ENCODE measurements around the gene GJB2. TPM values are rescaled to one million over a fixed set of nuclear protein-coding genes. Genes with fewer than 3 reads are reported as not detected.
A peak's percentile ranks its signal among the peaks of the same experiment; 100 is the strongest.

Gene GJB2
- total and polyA plus RNA-seq, 4 donors: 0.23 to 3.3 (median 0.58) TPM

- no peak overlapping the region for H3K4me3 ChIP-seq (ENCODE audit: low read length in 2 of 2)
- intact Hi-C loops (cut with DNase I): loop anchor here in 1 of 2 donors (5.0 kb wide), 1 partner anchor 723 kb away; no protein-coding TSS in a partner anchor
- no peak overlapping the region for H3K27ac ChIP-seq (ENCODE audit: low read depth in 1 of 2, low read length in 2 of 2)
- ATAC-seq (ENCODE audit: low FRiP score) (no peak), DNase-seq (peak in 1 of 2 donors; percentile 62)
- no peaks in the 10 kb centered on the region for H3K4me1 ChIP-seq (ENCODE audit: control insufficient read depth in 1 of 2, insufficient read depth in 2 of 2, low read length in 2 of 2)
- 88 to 92% methylated on average over 28 of the region's 28 CpGs for WGBS, 2 donors
- H3K36me3 ChIP-seq (ENCODE audit: control insufficient read depth in 1 of 2, insufficient read depth in 2 of 2, low read length in 1 of 2): no peaks in the 10 kb centered on the region
- H3K9me3 ChIP-seq (ENCODE audit: control insufficient read depth, low read length): no peaks in the 10 kb centered on the region
- H3K27me3 ChIP-seq (ENCODE audit: control insufficient read depth in 1 of 2, insufficient read depth in 2 of 2, low read length in 1 of 2): peaks cover 0 to 2% of the 10 kb centered on the region in 2 donors
These were observed 3.8 kb downstream of the GJB2 start for GRCh38 chr13:20188667-20189553.

GRCh38 chr13:20186771-20187170 is 6.0 kb downstream of the GJB2 start:
- H3K4me1 ChIP-seq (ENCODE audit: control insufficient read depth in 1 of 2, insufficient read depth in 2 of 2, low read length in 2 of 2): no peaks in the 10 kb centered on the region
- DNase-seq: no peak
- no peak overlapping the region for H3K27ac ChIP-seq (ENCODE audit: low read depth in 1 of 2, low read length in 2 of 2)
- no peaks in the 10 kb centered on the region for H3K36me3 ChIP-seq (ENCODE audit: control insufficient read depth in 1 of 2, insufficient read depth in 2 of 2, low read length in 1 of 2)
- ATAC-seq (ENCODE audit: low FRiP score): no peak
- intact Hi-C loops (cut with DNase I): loop anchor here in 1 of 2 donors (5.0 kb wide), 1 partner anchor 726 kb away; no protein-coding TSS in a partner anchor
- WGBS, 2 donors: 75% methylated on average over 6 of the region's 6 CpGs
- peaks cover 0 to 2% of the 10 kb centered on the region in 2 donors for H3K27me3 ChIP-seq (ENCODE audit: control insufficient read depth in 1 of 2, insufficient read depth in 2 of 2, low read length in 1 of 2)
- no peaks in the 10 kb centered on the region for H3K9me3 ChIP-seq (ENCODE audit: control insufficient read depth, low read length)
- no peak overlapping the region for H3K4me3 ChIP-seq (ENCODE audit: low read length in 2 of 2)

GRCh38 chr13:20185366-20186056 is 7.2 kb downstream of the GJB2 start:
- DNase-seq: no peak
- no peaks in the 10 kb centered on the region for H3K9me3 ChIP-seq (ENCODE audit: control insufficient read depth, low read length)
- H3K4me1 ChIP-seq (ENCODE audit: control insufficient read depth in 1 of 2, insufficient read depth in 2 of 2, low read length in 2 of 2): no peaks in the 10 kb centered on the region
- no peaks in the 10 kb centered on the region for H3K36me3 ChIP-seq (ENCODE audit: control insufficient read depth in 1 of 2, insufficient read depth in 2 of 2, low read length in 1 of 2)
- ATAC-seq (ENCODE audit: low FRiP score): no peak
- intact Hi-C loops (cut with DNase I): loop anchor here in 1 of 2 donors (5.0 kb wide), 1 partner anchor 727 kb away; no protein-coding TSS in a partner anchor
- H3K27me3 ChIP-seq (ENCODE audit: control insufficient read depth in 1 of 2, insufficient read depth in 2 of 2, low read length in 1 of 2): peaks cover 0 to 2% of the 10 kb centered on the region in 2 donors
- no peak overlapping the region for H3K4me3 ChIP-seq (ENCODE audit: low read length in 2 of 2)
- WGBS, 2 donors: 78 to 79% methylated on average over 12 of the region's 12 CpGs
- H3K27ac ChIP-seq (ENCODE audit: low read depth in 1 of 2, low read length in 2 of 2): no peak overlapping the region

GRCh38 chr13:20182231-20182846 is 10.4 kb downstream of the GJB2 start:
- no peak overlapping the region for H3K4me3 ChIP-seq (ENCODE audit: low read length in 2 of 2)
- no peak for DNase-seq
- H3K27ac ChIP-seq (ENCODE audit: low read depth in 1 of 2, low read length in 2 of 2): no peak overlapping the region
- no peaks in the 10 kb centered on the region for H3K27me3 ChIP-seq (ENCODE audit: control insufficient read depth in 1 of 2, insufficient read depth in 2 of 2, low read length in 1 of 2)
- 22 to 23% methylated on average over 5 of the region's 5 CpGs for WGBS, 2 donors
- no peaks in the 10 kb centered on the region for H3K4me1 ChIP-seq (ENCODE audit: control insufficient read depth in 1 of 2, insufficient read depth in 2 of 2, low read length in 2 of 2)
- intact Hi-C loops (cut with DNase I): no loop called here
- ATAC-seq (ENCODE audit: low FRiP score): peak; percentile 82
- H3K36me3 ChIP-seq (ENCODE audit: control insufficient read depth in 1 of 2, insufficient read depth in 2 of 2, low read length in 1 of 2): no peaks in the 10 kb centered on the region
- H3K9me3 ChIP-seq (ENCODE audit: control insufficient read depth, low read length): no peaks in the 10 kb centered on the region

GRCh38 chr13:20181188-20181587 is 11.6 kb downstream of the GJB2 start:
- H3K9me3 ChIP-seq (ENCODE audit: control insufficient read depth, low read length): no peaks in the 10 kb centered on the region
- 42 to 62% methylated on average over 3 of the region's 3 CpGs for WGBS, 2 donors
- H3K4me1 ChIP-seq (ENCODE audit: control insufficient read depth in 1 of 2, insufficient read depth in 2 of 2, low read length in 2 of 2): no peaks in the 10 kb centered on the region
- DNase-seq: no peak
- intact Hi-C loops (cut with DNase I): no loop called here
- no peaks in the 10 kb centered on the region for H3K27me3 ChIP-seq (ENCODE audit: control insufficient read depth in 1 of 2, insufficient read depth in 2 of 2, low read length in 1 of 2)
- H3K36me3 ChIP-seq (ENCODE audit: control insufficient read depth in 1 of 2, insufficient read depth in 2 of 2, low read length in 1 of 2): no peaks in the 10 kb centered on the region
- H3K27ac ChIP-seq (ENCODE audit: low read depth in 1 of 2, low read length in 2 of 2): no peak overlapping the region
- H3K4me3 ChIP-seq (ENCODE audit: low read length in 2 of 2): no peak overlapping the region
- ATAC-seq (ENCODE audit: low FRiP score): no peak

- no peaks in the 10 kb centered on the region for H3K36me3 ChIP-seq (ENCODE audit: control insufficient read depth in 1 of 2, insufficient read depth in 2 of 2, low read length in 1 of 2)
- no peaks in the 10 kb centered on the region for H3K27me3 ChIP-seq (ENCODE audit: control insufficient read depth in 1 of 2, insufficient read depth in 2 of 2, low read length in 1 of 2)
- ATAC-seq (ENCODE audit: low FRiP score): no peak
- no peak for DNase-seq
- no peaks in the 10 kb centered on the region for H3K9me3 ChIP-seq (ENCODE audit: control insufficient read depth, low read length)
- WGBS, 2 donors: 72 to 79% methylated on average over 5 of the region's 5 CpGs
- no peaks in the 10 kb centered on the region for H3K4me1 ChIP-seq (ENCODE audit: control insufficient read depth in 1 of 2, insufficient read depth in 2 of 2, low read length in 2 of 2)
- H3K4me3 ChIP-seq (ENCODE audit: low read length in 2 of 2): no peak overlapping the region
- H3K27ac ChIP-seq (ENCODE audit: low read depth in 1 of 2, low read length in 2 of 2): no peak overlapping the region
- intact Hi-C loops (cut with DNase I): no loop called here
These were observed 14.6 kb downstream of the GJB2 start for GRCh38 chr13:20178156-20178555.

GRCh38 chr13:20177049-20177831 is 15.5 kb downstream of the GJB2 start:
- intact Hi-C loops (cut with DNase I): no loop called here
- Histone ChIP-seq H3K36me3 (ENCODE audit: control insufficient read depth in 1 of 2, insufficient read depth in 2 of 2, low read length in 1 of 2) (no peaks in the 10 kb centered on the region), H3K27ac (ENCODE audit: low read depth in 1 of 2, low read length in 2 of 2) (no peak overlapping the region), H3K4me1 (ENCODE audit: control insufficient read depth in 1 of 2, insufficient read depth in 2 of 2, low read length in 2 of 2) (no peaks in the 10 kb centered on the region), H3K27me3 (ENCODE audit: control insufficient read depth in 1 of 2, insufficient read depth in 2 of 2, low read length in 1 of 2) (no peaks in the 10 kb centered on the region), H3K4me3 (ENCODE audit: low read length in 2 of 2) (no peak overlapping the region), H3K9me3 (ENCODE audit: control insufficient read depth, low read length) (no peaks in the 10 kb centered on the region)
- no peak for ATAC-seq (ENCODE audit: low FRiP score)
- DNase-seq: no peak
- 30 to 36% methylated on average over 49 to 67 of the region's 67 CpGs for WGBS, 2 donors

Data from aorta (tissue), 5 donors.